ENCODE data around the gene PLXNA4.
"Not testable (repeated sequence)": the region's sequence is repeated elsewhere in the genome, so short reads cannot be mapped to it uniquely, and the experiment has no call there.

The PLXNA4 gene

DNA sequence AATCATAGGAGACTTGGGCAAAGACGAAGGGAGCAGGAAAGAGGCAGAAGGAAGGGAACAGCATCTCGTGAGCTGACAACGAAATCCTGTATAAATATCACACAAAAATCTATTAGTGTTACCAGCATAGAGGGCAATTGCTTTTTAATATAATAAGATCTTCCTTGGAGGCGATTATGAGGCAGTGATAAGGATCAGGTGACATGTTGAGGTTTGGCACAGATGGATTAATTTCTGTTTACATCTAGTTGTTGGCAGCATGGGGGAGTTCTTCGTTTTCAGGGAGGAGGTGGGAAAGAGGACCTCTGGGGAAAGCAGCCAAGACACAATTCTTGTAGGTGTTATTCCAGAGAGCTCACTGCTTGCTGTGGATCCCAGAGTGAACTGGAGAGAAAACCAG is 163.8 kb downstream of the PLXNA4 start:
- no peak for DNase-seq

DNA sequence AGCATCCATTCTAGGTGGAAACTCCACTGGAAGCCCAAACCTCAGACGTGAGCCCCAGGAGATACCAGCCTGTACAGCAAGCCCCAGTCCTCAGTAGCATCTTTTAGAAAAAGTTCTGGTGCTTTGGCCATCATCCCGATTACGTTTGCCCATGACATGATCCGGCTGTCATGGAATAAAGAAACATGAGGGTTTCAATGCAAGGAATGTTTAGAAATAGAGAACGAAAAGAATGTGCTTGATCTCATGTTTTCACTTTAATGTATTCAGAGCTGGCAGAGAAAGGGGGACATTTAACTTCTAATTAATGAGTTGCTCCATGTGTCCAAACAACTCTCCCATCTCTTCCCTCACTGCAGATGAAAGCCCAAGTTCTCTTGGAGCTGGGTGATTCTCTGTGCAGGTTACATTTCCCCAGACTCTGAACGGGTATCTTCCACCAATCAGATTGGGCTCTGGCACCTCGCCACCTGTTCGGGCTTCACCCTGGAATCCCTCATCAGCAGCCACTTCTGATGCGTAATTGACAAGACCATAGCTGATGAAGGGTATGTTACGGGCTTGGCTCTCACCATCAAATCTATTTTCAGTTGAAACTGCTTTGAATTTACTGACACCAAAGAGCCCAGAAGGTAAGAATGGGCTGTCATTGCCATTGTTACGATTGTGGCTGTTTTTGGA is 165.3 kb downstream of the PLXNA4 start:
- no peak for DNase-seq

GRCh38 chr7:132410385-132410784 is 165.9 kb downstream of the PLXNA4 start:
- DNase-seq: peak in 1 of 2 experiments; percentile 48

- no peak for DNase-seq
Measured at GRCh38 chr7:132407764-132408163, 168.5 kb downstream of the PLXNA4 start.

- DNase-seq: no peak
Measured at GRCh38 chr7:132406039-132406438, 170.2 kb downstream of the PLXNA4 start.

DNA sequence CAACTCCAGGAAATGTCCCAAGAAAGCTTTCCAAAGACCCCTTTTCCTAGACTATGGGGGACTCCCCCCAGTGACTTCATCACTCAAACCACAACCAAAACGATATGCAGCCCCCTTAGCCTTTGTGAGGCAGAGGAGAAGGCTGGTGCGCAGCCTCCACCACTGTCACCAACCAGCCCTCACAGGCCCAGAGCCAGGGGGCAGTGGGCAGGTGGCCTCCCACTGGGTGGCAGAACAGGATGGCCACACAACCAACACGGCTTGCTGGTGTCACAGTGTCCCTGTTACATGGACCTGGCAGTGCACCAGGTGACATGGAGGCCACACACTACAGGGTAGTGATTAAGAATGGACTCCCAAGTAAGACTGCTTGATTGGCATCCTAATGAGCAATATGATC is 172.0 kb downstream of the PLXNA4 start:
- no peak for DNase-seq

- DNase-seq: no peak
Measured at GRCh38 chr7:132403465-132404110, 172.7 kb downstream of the PLXNA4 start.

GRCh38 chr7:132402751-132403245 is 173.5 kb downstream of the PLXNA4 start:
- no peak for DNase-seq

DNA sequence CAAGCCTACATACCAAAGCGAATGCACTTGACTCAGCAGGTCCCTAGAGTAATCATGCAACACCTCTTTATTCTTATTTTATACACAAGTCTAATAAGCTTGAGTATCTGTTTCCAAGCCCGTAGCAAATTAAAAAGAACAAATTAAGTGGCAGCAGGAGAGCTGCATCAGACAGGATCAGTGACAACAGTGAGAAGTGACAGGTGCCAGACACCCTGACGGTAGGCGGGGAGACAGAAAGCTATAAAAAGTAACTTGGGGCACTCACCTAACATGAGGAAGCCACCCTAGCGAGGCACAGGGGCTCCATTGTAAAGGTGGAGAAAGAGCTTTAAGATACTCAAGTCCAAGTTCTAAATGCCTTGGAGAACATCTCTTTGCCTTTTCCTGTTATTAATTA is 174.2 kb downstream of the PLXNA4 start:
- DNase-seq: no peak

GRCh38 chr7:132400561-132401142 is 175.6 kb downstream of the PLXNA4 start:
- DNase-seq: no peak

DNA sequence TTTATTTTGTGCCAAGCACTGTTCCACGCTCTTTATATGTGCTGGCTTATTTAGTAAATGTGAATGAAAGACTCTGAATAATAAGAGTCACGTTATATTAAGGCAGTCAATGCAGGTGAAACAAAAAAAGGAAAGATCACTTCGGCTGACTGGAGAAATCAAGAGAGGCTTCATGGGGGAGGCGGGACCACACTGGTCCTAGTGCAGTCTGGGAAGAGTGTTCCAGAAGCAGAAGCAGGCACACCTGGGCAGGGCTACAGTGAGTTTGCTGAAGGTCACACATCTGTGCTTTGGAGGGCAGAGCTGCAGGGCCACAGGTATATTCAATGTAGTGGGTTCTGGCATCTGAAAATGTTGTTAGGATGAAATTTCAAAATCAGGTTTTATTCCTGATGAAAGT is 176.9 kb downstream of the PLXNA4 start:
- DNase-seq: no peak

DNA sequence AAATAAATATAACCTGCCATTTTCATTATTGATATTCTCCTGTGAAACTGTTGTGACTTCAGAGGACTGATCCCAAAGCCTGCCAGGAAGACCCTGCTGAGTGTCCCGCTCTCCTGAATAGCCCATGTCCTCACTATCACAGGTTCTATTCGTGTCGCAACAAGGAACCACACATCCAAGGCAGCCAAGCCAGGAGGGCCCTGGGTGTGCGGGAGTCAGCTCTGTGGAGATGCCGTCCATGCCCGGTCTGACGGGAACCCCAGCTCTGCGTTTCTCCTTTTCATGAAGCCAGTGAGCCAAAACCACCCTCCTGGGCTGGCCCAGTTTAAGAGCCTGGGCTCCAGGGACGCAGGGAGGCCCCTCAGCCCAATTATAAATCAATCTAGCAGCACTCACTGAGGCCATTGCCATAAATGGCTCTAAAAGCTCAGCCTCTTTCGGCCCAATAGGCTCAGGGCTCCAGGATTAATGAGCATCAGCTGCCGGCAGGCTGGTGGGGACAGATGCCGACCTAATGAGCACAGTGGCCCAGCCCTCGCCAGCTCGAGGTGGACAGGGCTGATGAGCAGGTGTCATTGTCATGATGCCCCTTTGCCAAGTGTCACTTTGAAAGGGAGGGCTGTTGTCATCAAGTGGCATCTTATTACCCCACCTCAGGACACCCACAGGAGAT is 177.9 kb downstream of the PLXNA4 start:
- no peak for DNase-seq

DNA sequence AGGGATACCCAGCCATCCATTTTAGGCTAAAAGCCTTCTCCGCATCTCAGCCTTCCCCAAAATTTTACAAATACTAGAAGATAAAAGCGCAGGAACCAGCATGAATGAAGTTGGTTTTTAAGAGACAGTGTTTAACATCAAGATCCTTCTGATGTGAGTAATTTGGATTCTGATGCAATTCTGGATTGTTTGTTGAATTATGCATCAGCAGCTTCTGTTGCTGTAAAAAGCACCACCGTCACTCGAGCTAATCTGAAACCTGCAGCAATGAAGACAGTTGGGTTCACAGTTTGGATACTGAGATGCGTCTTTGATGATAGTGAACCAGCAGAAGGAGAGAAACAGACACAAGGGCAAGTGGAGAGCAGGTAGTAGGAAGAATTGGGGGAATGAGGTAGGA is 179.2 kb downstream of the PLXNA4 start:
- no peak for DNase-seq

GRCh38 chr7:132395361-132395760 is 180.9 kb downstream of the PLXNA4 start:
- DNase-seq: no peak

GRCh38 chr7:132394283-132395198 is 181.7 kb downstream of the PLXNA4 start:
- DNase-seq: no peak

DNA sequence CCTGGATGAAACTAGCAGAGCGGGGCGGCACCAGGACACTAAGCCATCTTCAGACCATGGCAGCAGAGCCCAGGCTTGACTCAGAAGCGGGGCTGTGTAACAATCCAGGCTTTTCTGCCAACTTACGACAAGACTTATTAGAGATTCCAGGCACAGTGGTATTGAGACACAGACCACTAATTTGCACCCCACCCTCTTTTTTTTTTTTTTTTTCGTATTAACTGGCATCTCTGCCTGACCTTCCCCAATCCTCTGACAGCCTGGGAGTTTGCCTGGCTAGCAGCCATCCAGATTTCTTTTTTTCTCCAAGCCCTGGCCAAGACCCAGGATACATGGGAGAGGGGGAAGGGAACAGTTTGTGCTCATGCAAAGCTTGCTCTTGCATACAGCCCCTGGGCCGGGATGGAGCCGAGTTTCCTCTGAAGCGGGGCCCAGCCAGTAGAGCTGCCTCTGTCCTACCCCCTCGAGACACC is 182.4 kb downstream of the PLXNA4 start:
- DNase-seq: no peak

DNA sequence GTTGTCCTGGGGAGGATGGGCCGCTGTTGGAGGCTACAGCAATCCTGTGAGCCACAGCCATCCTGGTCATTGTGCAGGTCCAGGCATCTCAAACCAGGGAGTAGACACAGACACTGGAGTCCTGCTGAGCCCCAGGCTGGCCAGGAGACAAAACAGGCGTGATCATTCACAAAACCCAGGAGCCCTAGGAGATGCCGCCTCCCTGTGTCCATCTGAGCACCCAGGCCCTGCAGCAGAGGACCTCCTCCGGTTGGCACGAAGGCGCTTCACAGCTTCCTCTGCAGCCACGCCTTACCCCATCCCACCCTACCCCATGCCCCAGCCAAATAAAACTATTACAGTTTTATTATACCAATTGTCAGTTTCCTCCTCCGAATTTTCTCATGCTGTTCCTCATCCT is 183.6 kb downstream of the PLXNA4 start:
- no peak for DNase-seq

GRCh38 chr7:132390705-132391104 is 185.6 kb downstream of the PLXNA4 start:
- no peak for DNase-seq

DNA sequence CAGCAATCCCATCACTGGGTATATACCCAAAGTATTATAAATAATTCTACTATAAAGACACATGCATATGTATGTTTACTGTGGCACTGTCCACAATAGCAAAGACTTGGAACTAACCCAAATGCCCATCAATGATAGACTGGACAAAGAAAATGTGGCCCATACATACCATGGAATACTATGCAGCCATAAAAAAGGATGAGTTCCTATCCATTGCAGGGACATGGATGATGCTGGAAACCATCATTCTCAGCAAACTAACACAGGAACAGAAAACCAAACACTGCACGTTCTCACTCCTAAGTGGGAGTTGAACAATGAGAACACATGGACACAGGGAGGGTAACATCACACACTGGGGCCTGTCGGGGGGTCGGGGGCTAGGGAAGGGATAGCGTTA is 186.2 kb downstream of the PLXNA4 start:
- DNase-seq: not testable (repeated sequence)

DNA sequence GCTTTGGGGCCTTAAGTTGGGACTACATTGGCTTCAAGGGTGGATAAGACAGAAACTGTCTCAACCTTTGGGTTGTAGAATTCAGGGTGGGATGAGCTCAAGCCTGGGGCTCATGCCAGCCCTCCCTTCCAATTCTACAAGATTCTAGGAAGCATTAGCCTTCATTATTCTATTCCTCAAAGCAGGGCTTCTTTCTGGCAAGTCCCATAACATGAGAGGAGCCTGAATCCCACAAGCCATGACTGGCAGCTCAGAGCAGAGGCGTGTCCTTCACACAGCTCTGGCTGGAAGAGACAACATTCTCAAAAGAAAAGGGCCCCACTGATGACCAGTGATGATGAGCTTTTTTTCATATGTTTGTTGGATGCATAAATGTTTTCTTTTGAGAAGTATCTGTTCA is 187.6 kb downstream of the PLXNA4 start:
- no peak for DNase-seq

GRCh38 chr7:132387596-132387995 is 188.7 kb downstream of the PLXNA4 start:
- no peak for DNase-seq

- DNase-seq: peak; percentile 74 to 89
Measured at GRCh38 chr7:132386201-132386681, 190.0 kb downstream of the PLXNA4 start.
